Esophagus (tissue), 2 donors: ENCODE results near the gene BORCS5. TPM values are rescaled to one million over a fixed set of nuclear protein-coding genes. Genes with fewer than 3 reads are reported as not detected.
"Not testable (repeated sequence)": the region's sequence is repeated elsewhere in the genome, so short reads cannot be mapped to it uniquely, and the experiment has no call there.

Experiments used
- H3K27ac ChIP-seq, 2 donors: one replicate each; pipeline ENCODE4 v1.5.1; 2013; ENCODE audit warnings: low read depth in 2 of 2, mild to moderate bottlenecking in 2 of 2, inconsistent platforms in 1 of 2, low read length in 1 of 2, moderate library complexity in 1 of 2
- H3K27me3 ChIP-seq, 2 donors: one replicate each; pipeline ENCODE4 v1.6.1; 2013; ENCODE audit warnings: low read length in 2 of 2, control low read depth in 1 of 2, mild to moderate bottlenecking in 1 of 2; ENCODE audit not compliant: insufficient read depth in 2 of 2, control insufficient read depth in 1 of 2
- H3K36me3 ChIP-seq, 2 donors: one replicate each; pipeline ENCODE4 v1.6.1; 2013; ENCODE audit warnings: low read length in 1 of 2; ENCODE audit not compliant: control insufficient read depth in 2 of 2, insufficient read depth in 2 of 2
- H3K4me1 ChIP-seq, 2 donors: one replicate each; pipeline ENCODE4 v1.6.1; 2013; ENCODE audit warnings: low read length in 1 of 2; ENCODE audit not compliant: control insufficient read depth in 2 of 2, insufficient read depth in 2 of 2
- H3K4me3 ChIP-seq, 2 donors: one replicate each; pipeline ENCODE4 v1.5.1; 2013; ENCODE audit warnings: low read length in 2 of 2, mild to moderate bottlenecking in 2 of 2, low read depth in 1 of 2, moderate library complexity in 1 of 2
- H3K9me3 ChIP-seq, 2 donors: one replicate each; pipeline ENCODE4 v1.6.1; 2013; ENCODE audit warnings: mild to moderate bottlenecking in 2 of 2, low read depth in 1 of 2, low read length in 1 of 2, moderate library complexity in 1 of 2; ENCODE audit not compliant: control insufficient read depth in 2 of 2, insufficient read depth in 1 of 2
- WGBS, 2 donors: extraction: QIAGEN DNeasy Blood & Tissue Kit; methylation state at CpG; one replicate each; pipeline ENCODE4 v1.1.7; 2013; 5-methylcytosine and 5-hydroxymethylcytosine counted together
- polyA plus RNA-seq, 2 donors: library from polyadenylated mRNA; stranded (reverse); fragments of 200-250 nt; gene quantifications; one replicate each; pipeline ENCODE4 v1.2.3, GENCODE V29; 2013
- donor health status: healthy with polysubstance abuse.
- donor health status: Bipolar disorder and iron deficiency.

BORCS5 gene
- polyA plus RNA-seq, 2 donors, result 2.6 to 11.1 TPM

- no peak overlapping the region for H3K4me3 ChIP-seq
- no peaks in the 10 kb centered on the region for H3K4me1 ChIP-seq
- no peaks in the 10 kb centered on the region for H3K9me3 ChIP-seq
- H3K27ac ChIP-seq, result no peak overlapping the region
- WGBS, 2 donors, result 79 to 84% methylated on average over 5 of the region's 5 CpGs
- peaks cover 0 to 8% of the 10 kb centered on the region in 2 donors for H3K36me3 ChIP-seq
- H3K27me3 ChIP-seq, result no peaks in the 10 kb centered on the region
Observed at GRCh38 chr12:12461923-12462315, 105.0 kb downstream of the BORCS5 start.

- H3K27ac ChIP-seq, result peak overlapping the region in 1 of 2 donors; percentile 45
- 95 to 97% methylated on average over 20 of the region's 20 CpGs for WGBS, 2 donors
Observed at GRCh38 chr12:12465522-12465921, 108.6 kb downstream of the BORCS5 start.

GRCh38 chr12:12466157-12466556, 109.3 kb downstream of the BORCS5 start:
- WGBS, 2 donors, result 68 to 88% methylated on average over 7 of the region's 7 CpGs
- Histone ChIP-seq H3K27ac (peak overlapping the region in 1 of 2 donors; percentile 19), H3K27me3 (no peaks in the 10 kb centered on the region)

More at GRCh38 chr12:12465522-12465921, 108.6 kb downstream of the BORCS5 start:
- Histone ChIP-seq H3K9me3 (no peaks in the 10 kb centered on the region), H3K36me3 (peaks cover 0 to 11% of the 10 kb centered on the region in 2 donors), H3K4me3 (no peak overlapping the region), H3K27me3 (no peaks in the 10 kb centered on the region), H3K4me1 (peaks cover 0 to 2% of the 10 kb centered on the region in 2 donors)

GRCh38 chr12:12467264-12467663, 110.4 kb downstream of the BORCS5 start:
- 87 to 88% methylated on average over 6 of the region's 6 CpGs for whole genome bisulfite sequencing, 2 donors
- H3K4me1 ChIP-seq, result peaks cover 0 to 2% of the 10 kb centered on the region in 2 donors
- H3K36me3 ChIP-seq, result peaks cover 0 to 11% of the 10 kb centered on the region in 2 donors
- H3K9me3 ChIP-seq, result no peaks in the 10 kb centered on the region
- peak overlapping the region; percentile 43 to 54 for H3K27ac ChIP-seq
- no peaks in the 10 kb centered on the region for H3K27me3 ChIP-seq
- H3K4me3 ChIP-seq, result no peak overlapping the region

More at GRCh38 chr12:12466157-12466556, 109.3 kb downstream of the BORCS5 start:
- H3K4me3 ChIP-seq, result no peak overlapping the region
- peaks cover 0 to 2% of the 10 kb centered on the region in 2 donors for H3K4me1 ChIP-seq
- H3K36me3 ChIP-seq, result peaks cover 0 to 11% of the 10 kb centered on the region in 2 donors
- no peaks in the 10 kb centered on the region for H3K9me3 ChIP-seq

GRCh38 chr12:12467688-12468261, 110.9 kb downstream of the BORCS5 start:
- H3K36me3 ChIP-seq, result peaks cover 0 to 11% of the 10 kb centered on the region in 2 donors
- no peak overlapping the region for H3K4me3 ChIP-seq
- WGBS, 2 donors, result 81% methylated on average over 14 of the region's 14 CpGs
- no peaks in the 10 kb centered on the region for H3K27me3 ChIP-seq
- H3K27ac ChIP-seq, result peak overlapping the region; percentile 37 to 54
- peaks cover 0 to 2% of the 10 kb centered on the region in 2 donors for H3K4me1 ChIP-seq
- no peaks in the 10 kb centered on the region for H3K9me3 ChIP-seq

- Histone ChIP-seq H3K27me3 (no peaks in the 10 kb centered on the region), H3K27ac (no peak overlapping the region), H3K9me3 (no peaks in the 10 kb centered on the region), H3K4me3 (no peak overlapping the region), H3K4me1 (peaks cover 0 to 2% of the 10 kb centered on the region in 2 donors), H3K36me3 (peaks cover 0 to 11% of the 10 kb centered on the region in 2 donors)
- 85 to 91% methylated on average over 3 of the region's 3 CpGs for WGBS, 2 donors
Observed at GRCh38 chr12:12468575-12468974, 111.7 kb downstream of the BORCS5 start.

- WGBS, 2 donors, result 62 to 73% methylated on average over 7 of the region's 7 CpGs
- Histone ChIP-seq H3K4me1 (peaks cover 0 to 2% of the 10 kb centered on the region in 2 donors), H3K36me3 (peaks cover 0 to 11% of the 10 kb centered on the region in 2 donors), H3K4me3 (no peak overlapping the region), H3K9me3 (no peaks in the 10 kb centered on the region), H3K27ac (no peak overlapping the region), H3K27me3 (no peaks in the 10 kb centered on the region)
Observed at GRCh38 chr12:12469386-12469785, 112.5 kb downstream of the BORCS5 start.

GRCh38 chr12:12470751-12471306, 114.0 kb downstream of the BORCS5 start:
- Histone ChIP-seq H3K27ac (no peak overlapping the region), H3K36me3 (peaks cover 0 to 10% of the 10 kb centered on the region in 2 donors), H3K4me1 (peaks cover 0 to 2% of the 10 kb centered on the region in 2 donors), H3K9me3 (no peaks in the 10 kb centered on the region), H3K27me3 (no peaks in the 10 kb centered on the region), H3K4me3 (no peak overlapping the region)
- WGBS, 2 donors, result 73 to 82% methylated on average over 7 of the region's 7 CpGs

- H3K36me3 ChIP-seq, result peaks cover 6 to 16% of the 10 kb centered on the region in 2 donors
- H3K4me3 ChIP-seq, H3K9me3 ChIP-seq, H3K4me1 ChIP-seq, H3K27me3 ChIP-seq, H3K27ac ChIP-seq: not testable (repeated sequence)
- WGBS, 2 donors, result 84 to 87% methylated on average over 32 to 37 of the region's 37 CpGs
Observed at GRCh38 chr12:12471982-12472961, 115.4 kb downstream of the BORCS5 start.
